Fibroblast of mammary gland (primary cell): ENCODE data around the gene PLIN4.

Source experiments
- DNase-seq: peaks from one replicate; pipeline ENCODE4 v3.0.0-alpha.2; 2010; ENCODE audit warnings: low read depth
- H3K4me3 ChIP-seq: 2 replicates; pipeline ENCODE4 v1.5.1; 2011; ENCODE audit warnings: low read depth, mild to moderate bottlenecking, low read length, moderate library complexity; ENCODE audit not compliant: control insufficient read depth
- TF ChIP-seq, protein P1 (sequence below): conservative IDR thresholded peaks from 2 replicates; pipeline ENCODE4 v1.5.1; 2011; ENCODE audit warnings: low read depth, low read length, inconsistent platforms; ENCODE audit not compliant: control insufficient read depth, insufficient read depth

The PLIN4 gene

GRCh38 chr19:4504891-4505569 is 13.3 kb downstream of the PLIN4 start:
- DNase-seq: peak; percentile 49
- H3K4me3 ChIP-seq: no peak overlapping the region
- TF ChIP-seq, protein P1, sequence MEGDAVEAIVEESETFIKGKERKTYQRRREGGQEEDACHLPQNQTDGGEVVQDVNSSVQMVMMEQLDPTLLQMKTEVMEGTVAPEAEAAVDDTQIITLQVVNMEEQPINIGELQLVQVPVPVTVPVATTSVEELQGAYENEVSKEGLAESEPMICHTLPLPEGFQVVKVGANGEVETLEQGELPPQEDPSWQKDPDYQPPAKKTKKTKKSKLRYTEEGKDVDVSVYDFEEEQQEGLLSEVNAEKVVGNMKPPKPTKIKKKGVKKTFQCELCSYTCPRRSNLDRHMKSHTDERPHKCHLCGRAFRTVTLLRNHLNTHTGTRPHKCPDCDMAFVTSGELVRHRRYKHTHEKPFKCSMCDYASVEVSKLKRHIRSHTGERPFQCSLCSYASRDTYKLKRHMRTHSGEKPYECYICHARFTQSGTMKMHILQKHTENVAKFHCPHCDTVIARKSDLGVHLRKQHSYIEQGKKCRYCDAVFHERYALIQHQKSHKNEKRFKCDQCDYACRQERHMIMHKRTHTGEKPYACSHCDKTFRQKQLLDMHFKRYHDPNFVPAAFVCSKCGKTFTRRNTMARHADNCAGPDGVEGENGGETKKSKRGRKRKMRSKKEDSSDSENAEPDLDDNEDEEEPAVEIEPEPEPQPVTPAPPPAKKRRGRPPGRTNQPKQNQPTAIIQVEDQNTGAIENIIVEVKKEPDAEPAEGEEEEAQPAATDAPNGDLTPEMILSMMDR: no peak

GRCh38 chr19:4504297-4504701 is 14.0 kb downstream of the PLIN4 start:
- TF ChIP-seq, protein P1: no peak
- DNase-seq: no peak
- no peak overlapping the region for H3K4me3 ChIP-seq

GRCh38 chr19:4503825-4504170 is 14.5 kb downstream of the PLIN4 start:
- TF ChIP-seq, protein P1: no peak
- no peak overlapping the region for H3K4me3 ChIP-seq
- no peak for DNase-seq

- TF ChIP-seq, protein P1: no peak
- H3K4me3 ChIP-seq: no peak overlapping the region
These were observed 15.0 kb downstream of the PLIN4 start for GRCh38 chr19:4503132-4503824.

DNA sequence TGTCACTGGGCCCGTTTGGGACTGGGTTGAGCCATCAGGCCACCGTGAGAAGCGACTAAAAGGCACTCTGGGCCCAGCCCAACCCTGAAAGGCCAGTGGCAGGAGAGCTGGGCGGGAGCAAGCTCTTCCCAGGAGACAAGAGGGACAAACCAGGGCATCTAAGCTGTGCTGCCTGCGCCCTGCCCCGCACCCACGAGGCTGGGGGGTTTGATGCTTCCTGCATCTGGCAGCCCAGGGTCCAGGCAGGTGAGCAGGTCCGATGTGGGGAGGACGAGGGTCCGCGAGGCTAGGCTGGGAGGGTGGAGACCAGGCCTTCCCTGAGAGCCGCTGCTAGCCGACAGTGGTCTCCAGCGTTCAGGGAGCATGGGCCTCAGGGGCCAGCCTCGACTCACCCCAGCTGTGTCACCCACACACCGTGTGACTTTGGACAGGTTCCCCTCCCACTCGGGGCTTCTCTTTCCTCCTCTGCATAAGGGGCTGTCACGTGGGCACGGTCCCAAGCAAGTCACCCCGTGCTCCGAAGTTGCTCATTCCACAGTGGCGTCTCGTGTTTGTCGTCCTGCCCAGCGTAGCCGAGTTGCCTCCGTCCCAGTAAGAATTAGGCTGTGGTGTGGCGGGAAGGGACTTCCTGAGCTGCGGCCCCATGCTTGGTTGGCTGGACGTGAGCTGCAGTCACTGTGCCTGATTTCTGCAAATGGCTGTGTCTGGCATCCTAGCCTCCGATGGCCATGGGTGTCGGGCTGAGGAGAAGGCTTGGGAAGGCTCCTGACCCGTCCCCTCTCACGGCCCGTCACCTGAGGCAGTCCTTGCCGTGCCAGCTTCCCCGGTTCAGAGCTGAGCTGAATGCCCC is 15.8 kb downstream of the PLIN4 start:
- no peak overlapping the region for H3K4me3 ChIP-seq
- TF ChIP-seq, protein P1: no peak
- no peak for DNase-seq

More at GRCh38 chr19:4503132-4503824, 15.0 kb downstream of the PLIN4 start:
- no peak for DNase-seq

GRCh38 chr19:4501691-4502090 is 16.6 kb downstream of the PLIN4 start:
- no peak overlapping the region for H3K4me3 ChIP-seq
- TF ChIP-seq, protein P1: no peak
- DNase-seq: no peak
